Epithelial cell of esophagus (primary cell): ENCODE results near the gene PSMD8.

Source experiments
- DNase-seq: peaks from one replicate; pipeline ENCODE4 v3.0.0; 2010; ENCODE audit warnings: low read depth
- H3K4me3 ChIP-seq: 2 replicates; pipeline ENCODE4 v1.5.1; 2011; ENCODE audit warnings: mild to moderate bottlenecking, low read length, control low read depth
- TF ChIP-seq, protein P1 (sequence below): IDR thresholded peaks from 2 replicates; pipeline ENCODE4 v1.5.1; 2011; ENCODE audit warnings: low read depth, mild to moderate bottlenecking, low read length, control low read depth, inconsistent platforms; ENCODE audit not compliant: insufficient read depth; ENCODE audit errors: missing control alignments

The PSMD8 gene

DNA sequence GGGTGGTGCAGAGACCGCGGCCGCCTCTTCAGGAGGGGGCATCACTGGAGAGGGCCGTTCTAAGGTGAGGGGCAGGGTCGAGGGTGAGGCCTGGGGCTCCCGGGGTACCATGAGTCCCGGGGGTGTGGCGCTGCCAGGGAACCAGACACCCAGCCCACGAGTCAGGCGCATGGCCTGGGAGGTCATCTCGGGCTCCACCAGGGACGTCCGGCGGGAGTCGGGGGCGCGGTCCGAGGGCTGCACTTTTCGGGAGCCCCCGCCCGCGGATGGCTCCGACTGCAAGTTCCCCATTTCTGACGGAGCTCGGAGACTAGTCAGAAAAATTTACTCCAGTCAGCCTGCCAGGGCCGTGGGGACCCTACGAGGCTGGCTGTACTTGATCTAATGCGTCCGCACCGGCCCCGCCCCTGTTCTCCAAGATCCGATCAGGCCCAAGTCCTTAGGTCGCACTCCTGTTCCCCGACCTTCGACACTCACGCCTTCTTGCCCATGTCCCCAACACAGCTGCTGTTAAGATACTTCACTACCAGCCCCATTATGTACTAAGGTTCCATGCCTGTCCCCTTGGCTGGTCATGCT is 12.7 kb downstream of the PSMD8 start:
- DNase-seq, result no peak
- H3K4me3 ChIP-seq, result peak overlapping the region; percentile 65
- TF ChIP-seq, protein P1, sequence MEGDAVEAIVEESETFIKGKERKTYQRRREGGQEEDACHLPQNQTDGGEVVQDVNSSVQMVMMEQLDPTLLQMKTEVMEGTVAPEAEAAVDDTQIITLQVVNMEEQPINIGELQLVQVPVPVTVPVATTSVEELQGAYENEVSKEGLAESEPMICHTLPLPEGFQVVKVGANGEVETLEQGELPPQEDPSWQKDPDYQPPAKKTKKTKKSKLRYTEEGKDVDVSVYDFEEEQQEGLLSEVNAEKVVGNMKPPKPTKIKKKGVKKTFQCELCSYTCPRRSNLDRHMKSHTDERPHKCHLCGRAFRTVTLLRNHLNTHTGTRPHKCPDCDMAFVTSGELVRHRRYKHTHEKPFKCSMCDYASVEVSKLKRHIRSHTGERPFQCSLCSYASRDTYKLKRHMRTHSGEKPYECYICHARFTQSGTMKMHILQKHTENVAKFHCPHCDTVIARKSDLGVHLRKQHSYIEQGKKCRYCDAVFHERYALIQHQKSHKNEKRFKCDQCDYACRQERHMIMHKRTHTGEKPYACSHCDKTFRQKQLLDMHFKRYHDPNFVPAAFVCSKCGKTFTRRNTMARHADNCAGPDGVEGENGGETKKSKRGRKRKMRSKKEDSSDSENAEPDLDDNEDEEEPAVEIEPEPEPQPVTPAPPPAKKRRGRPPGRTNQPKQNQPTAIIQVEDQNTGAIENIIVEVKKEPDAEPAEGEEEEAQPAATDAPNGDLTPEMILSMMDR, result no peak

DNA sequence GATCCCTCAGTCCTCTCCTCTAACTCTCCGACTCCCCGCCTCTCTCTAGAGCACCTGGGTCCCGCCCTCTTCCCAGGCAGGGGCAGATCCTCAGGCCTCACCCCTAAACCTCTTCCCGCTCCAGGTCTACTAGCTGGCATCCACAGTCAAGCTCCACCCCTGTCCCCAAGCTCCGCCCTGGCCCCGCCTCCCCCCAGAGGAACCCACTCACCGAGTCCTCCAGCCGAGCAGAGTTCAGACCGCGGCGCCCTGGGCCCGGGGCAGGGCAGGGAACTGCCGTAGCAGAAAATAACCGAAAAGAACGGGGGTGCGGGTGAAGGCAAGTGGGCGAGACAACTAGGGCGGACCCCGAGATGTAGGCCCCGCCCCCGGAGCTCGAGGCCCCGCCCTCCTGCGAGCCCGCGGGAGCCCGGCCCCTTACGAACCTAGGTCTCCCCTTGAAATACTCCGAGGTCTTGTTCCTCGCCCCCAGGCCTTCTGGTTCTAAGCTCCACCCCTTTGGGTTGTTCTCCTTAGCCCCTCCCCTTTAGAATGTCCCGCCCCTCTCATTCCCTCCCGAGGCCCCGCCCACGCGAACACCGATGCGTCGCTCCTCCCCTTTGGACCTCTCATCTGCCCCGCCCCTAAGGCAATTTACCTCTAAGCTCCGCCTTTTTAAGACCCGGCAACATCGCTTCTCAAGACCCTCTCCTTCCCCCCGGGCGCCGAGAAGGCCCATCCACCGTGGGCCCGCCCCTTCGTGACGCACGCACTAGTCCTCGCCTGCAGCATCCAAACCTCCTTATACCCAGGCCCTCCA is 13.4 kb downstream of the PSMD8 start, which contains the start of gene GGN:
Gene GGN, minus strand, starts transcription at position 485 of the 799 bp plus-strand sequence. CDS start 773 bp downstream, outside the sequence.
- peak; percentile 96 for DNase-seq
- peak within 1 kb of the TSS; percentile 65 for H3K4me3 ChIP-seq
- TF ChIP-seq, protein P1, result no peak

DNA sequence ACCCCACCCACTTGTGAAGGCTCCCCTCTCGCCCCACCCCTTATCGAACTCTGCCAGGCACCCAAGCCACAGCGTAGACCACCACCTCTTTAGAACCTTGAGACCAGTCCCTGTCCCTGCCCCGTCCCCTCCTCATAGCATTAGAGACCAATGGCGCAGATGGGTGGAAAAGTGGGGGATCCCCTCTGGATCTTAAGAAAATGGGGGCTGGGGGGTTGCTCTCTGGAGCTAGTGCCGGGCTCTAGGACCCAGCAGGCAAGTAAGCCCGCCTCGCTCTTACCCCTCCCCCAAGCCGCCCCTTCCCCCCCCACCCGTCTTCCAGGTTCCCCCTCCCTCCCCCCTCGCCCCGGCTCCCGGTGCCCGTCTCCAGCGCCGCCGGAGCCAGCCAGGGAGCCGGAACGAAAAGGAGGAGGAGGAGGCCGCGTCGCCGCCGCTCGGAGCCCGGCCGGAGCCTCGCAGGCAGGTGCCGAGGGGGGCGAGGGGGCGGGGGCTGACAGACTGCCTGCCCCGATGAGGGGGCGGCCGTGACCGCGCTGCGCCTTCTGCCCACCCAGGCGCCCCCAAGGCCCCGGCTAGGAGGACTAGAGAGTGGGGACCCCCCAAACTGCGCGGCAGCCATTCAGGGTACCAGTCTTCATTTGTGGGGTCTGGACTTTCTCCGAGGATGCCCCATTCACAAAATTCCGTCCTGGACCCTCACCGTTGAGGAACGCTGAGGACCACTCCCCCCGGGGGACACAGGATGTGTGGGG is 14.2 kb downstream of the PSMD8 start, which contains the start of gene SPRED3:
Gene SPRED3, plus strand, starts transcription at position 349 of the 752 bp plus-strand sequence. CDS start 1,606 bp downstream, outside the sequence.
- DNase-seq, result peak; percentile 63
- peak within 1 kb of the TSS; percentile 65 for H3K4me3 ChIP-seq
- TF ChIP-seq, protein P1, result no peak

DNA sequence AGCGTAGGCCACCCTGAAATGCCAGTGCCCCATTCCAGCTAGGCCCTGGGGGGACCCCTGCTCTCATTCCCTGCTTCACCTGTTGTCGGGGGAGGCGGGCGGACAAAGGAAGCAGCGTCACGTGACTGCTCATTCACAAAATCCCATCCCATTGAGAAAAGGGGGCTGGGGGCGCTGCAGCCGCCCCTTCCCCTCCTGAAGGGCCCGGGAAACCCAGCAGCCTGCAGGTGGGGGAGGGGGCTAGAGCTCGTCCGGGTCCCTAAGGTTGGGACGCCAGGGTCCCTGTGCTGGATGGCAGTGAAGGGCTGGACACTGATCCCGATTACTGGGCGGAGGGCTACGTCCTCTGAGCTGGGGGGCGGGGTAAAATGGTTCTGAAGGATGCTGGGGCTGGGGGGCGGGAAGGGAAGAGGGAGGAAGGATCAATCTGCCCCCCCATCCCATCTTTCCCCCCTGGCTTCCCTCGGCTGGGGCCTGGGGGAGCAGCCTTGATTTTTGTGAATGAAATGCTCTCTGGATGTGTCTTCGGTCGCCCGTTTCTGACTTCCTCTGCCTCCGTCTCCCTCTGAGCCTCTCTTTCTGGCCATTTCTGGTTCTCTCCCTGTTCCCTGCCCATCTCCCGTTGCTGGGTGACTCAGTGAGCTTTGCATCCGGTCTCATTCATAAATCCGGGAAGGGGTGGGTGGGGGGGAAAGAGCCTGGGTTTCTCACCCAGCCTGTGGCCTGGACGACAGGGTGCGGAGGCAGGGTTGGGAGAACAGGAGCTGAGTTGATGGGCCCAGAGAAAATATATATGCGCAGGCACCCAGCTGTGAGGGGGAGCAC is 14.9 kb downstream of the PSMD8 start:
- TF ChIP-seq, protein P1, result no peak
- DNase-seq, result peak; percentile 73
- peak overlapping the region; percentile 65 for H3K4me3 ChIP-seq

DNA sequence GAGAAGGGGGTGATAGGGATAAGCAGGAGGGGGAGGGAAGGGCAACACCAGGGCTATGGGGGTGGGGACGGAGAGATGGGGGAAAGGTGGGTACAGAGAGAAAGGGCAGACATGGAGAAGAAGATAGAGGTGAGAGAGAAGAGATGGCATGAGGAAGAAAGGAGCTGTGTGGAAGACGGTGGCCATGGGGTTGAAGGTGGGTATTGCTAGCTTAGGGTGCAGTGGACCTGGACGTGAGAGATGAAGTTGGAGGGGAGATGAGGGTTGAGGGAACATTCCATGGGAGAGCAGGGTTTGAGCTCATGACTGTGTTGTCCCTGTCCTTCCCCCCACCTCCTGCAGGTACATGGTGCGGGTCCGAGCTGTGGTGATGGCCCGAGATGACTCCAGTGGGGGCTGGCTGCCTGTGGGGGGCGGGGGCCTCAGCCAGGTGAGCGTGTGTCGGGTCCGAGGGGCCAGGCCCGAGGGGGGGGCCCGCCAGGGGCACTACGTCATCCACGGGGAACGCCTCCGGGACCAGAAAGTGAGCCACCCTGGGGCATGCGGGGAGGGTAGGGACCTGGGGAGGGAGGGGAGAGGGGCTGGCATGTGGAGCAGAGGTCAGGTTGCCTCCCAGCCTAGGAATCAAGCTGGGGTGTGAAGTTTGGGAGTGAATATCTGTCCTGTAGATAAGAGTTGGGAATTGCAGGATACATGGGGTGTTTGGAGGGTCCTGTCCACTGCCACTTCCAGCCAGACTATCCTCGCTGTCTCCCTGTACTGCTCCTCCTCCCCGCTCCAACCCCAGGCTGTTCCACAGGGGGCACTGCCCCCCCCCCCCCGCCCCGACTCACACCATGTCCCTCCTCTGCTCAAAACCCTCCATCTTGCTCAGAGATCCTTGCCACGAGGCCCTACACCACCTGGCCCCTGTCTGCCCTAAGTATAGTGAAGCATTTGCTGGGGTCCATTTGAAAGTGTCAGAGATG is 15.9 kb downstream of the PSMD8 start:
- no peak overlapping the region for H3K4me3 ChIP-seq
- DNase-seq, result no peak
- TF ChIP-seq, protein P1, result no peak
